GM18498 (cell line): ENCODE data around the gene DUSP6.

Experiments
- ATAC-seq: cut with Tn5 transposase; IDR thresholded peaks from one replicate; pipeline ENCODE4 v1.9.1; 2021; ENCODE audit warnings: mild to moderate bottlenecking, moderate library complexity; ENCODE audit not compliant: unreplicated experiment

DUSP6 gene

DNA sequence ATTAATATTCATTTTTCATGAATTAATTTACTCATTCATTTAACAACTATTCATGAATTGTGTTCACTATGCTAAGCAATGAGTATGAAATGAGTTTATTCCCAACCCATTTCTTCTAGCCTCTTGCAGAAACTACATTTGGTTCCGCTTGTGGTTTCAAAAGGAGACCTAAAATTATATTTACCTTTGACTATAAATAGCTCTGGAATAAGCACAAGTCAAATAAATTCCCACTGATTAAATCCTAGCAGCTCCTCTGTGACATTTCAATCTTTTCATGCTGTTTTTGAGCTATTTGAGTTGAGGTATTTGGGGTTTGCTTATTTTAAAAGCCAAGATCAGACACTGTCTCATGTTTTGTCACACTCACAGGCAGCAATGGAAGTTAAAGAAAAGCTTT lies 46.9 kb downstream of the DUSP6 start:
- ATAC-seq: no peak

DNA sequence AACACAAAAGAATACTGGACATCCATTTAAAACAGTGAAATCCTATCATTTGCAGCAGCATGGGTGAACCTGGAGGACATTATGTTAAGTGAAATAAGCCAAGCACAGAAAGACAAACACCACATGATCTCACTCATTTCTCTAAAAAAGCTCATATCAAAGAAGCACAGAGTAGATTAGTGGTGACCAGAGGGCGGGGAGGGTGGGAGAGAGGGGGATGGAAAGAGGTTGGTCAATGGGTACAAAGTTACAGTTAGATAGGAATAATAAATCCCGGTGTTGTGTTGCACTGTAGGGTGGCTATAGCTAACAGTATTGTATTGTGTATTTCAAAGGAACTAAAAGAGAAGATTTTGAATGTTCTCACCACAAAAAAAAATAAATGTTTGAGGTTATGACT lies 52.4 kb downstream of the DUSP6 start:
- no peak for ATAC-seq

DNA sequence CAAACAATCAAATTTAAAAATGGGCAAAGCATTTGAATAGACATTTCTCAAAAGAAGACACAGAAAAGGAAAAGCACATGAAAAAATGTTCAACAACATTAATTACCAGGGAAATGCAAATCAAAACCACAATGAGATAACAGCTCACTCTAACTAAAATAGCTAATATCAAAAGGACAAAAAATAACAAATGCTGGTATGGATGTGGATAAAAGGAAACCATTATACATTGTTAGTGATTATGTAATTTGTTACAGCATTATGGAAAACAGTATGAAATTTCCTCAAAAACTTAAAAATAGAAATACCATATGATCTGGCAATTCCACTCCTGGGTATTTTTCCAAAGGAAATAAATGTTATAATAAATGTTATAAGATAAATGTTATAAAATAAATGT lies 52.9 kb downstream of the DUSP6 start:
- ATAC-seq: no peak
